Thyroid gland (tissue), 4 donors: ENCODE data around the gene DSEL. TPM values are rescaled to one million over a fixed set of nuclear protein-coding genes. Genes with fewer than 3 reads are reported as not detected.

Source experiments
- DNase-seq, 2 donors: peaks; one replicate each; pipeline ENCODE4 v3.0.0-alpha.2; 2019
- H3K27ac ChIP-seq, 3 donors: fragments of 200-600 bp; sonication (generic); 1 replicate in 2 of 3; 2 replicates in 1 of 3; pipeline ENCODE4 v1.5.1; 2016 to 2019; ENCODE audit warnings: mild to moderate bottlenecking in 1 of 3, moderate library complexity in 1 of 3
- H3K27me3 ChIP-seq: fragments of 200-600 bp; sonication (generic); one replicate; pipeline ENCODE4 v1.5.1; 2019
- H3K36me3 ChIP-seq, 2 donors: fragments of 200-600 bp; sonication (generic); one replicate each; pipeline ENCODE4 v1.5.1; 2016 to 2019
- H3K4me1 ChIP-seq, 2 donors: fragments of 200-600 bp; sonication (generic); one replicate each; pipeline ENCODE4 v1.5.1; 2017 to 2019
- H3K4me3 ChIP-seq, 3 donors: fragments of 200-600 bp; sonication (generic); replicated peaks in 1 of 3; 1 replicate in 2 of 3; 2 replicates in 1 of 3; pipeline ENCODE4 v1.5.1; 2016; ENCODE audit warnings: mild to moderate bottlenecking in 1 of 3
- H3K9me3 ChIP-seq: fragments of 200-600 bp; sonication (generic); one replicate; pipeline ENCODE4 v1.5.1; 2017
- POLR2A ChIP-seq, 2 donors: fragments of 450-650 bp; IDR thresholded peaks; one replicate each; pipeline ENCODE4 v1.6.1; 2017; ENCODE audit warnings: antibody characterized with exemption in 2 of 2, mild to moderate bottlenecking in 2 of 2, moderate library complexity in 1 of 2
- whole genome bisulfite sequencing, 2 donors: methylation state at CpG; one replicate each; pipeline ENCODE4 v1.1.5; 2017; 5-methylcytosine and 5-hydroxymethylcytosine counted together
- intact Hi-C: fragments of 100-400 bp; cut with DNase I; formaldehyde crosslinking; loops from one replicate; pipeline ENCODE4 v1.15.1; 2023
- total RNA-seq, 4 donors: library from RNA; depleted of rRNA; stranded (reverse); fragments of >200 nt; gene quantifications; one replicate each; pipeline ENCODE4 v1.2.3, GENCODE V29; 2016
- TF ChIP-seq, protein P1 (sequence below), 6 experiments: fragments of 200-600 bp in 3 of 6; fragments of 450-650 bp in 3 of 6; sonication (generic) in 3 of 6; IDR thresholded peaks; one replicate each; pipeline ENCODE4 v1.5.1; 2016 to 2019; ENCODE audit warnings: antibody characterized with exemption in 6 of 6, mild to moderate bottlenecking in 2 of 6, inconsistent platforms in 1 of 6, moderate library complexity in 1 of 6

DSEL gene
- total RNA-seq, 4 donors from 2014 or later, result 5.7 to 8.2 (median 7.5) TPM

DNA sequence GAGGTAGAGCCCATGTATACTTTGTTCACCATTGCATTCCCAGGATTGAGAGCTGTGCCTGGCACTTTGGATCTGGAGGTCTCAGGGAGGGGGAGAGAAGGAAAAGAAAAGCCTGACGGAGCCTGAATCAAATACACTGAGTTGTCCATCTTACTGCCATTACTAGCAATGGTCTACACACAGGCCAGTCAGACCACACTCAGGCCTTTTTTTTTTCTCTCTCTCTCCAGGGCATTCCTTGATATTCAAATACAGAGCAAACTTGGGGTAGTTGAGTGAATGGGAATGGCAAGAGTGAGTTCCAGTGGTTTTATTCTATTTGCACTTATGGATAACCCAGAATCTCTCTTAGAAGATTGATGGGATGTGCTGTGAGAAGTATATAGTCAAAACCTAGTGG lies 11.8 kb downstream of the DSEL start:
- Histone ChIP-seq H3K4me3 (no peak overlapping the region), H3K27me3 (no peaks in the 10 kb centered on the region), H3K4me1 (no peaks in the 10 kb centered on the region), H3K9me3 (no peaks in the 10 kb centered on the region), H3K36me3 (no peaks in the 10 kb centered on the region), H3K27ac (no peak overlapping the region)
- WGBS, 2 donors, result 85 to 95% methylated on average over 1 of the region's 1 CpG
- TF ChIP-seq, protein P1, sequence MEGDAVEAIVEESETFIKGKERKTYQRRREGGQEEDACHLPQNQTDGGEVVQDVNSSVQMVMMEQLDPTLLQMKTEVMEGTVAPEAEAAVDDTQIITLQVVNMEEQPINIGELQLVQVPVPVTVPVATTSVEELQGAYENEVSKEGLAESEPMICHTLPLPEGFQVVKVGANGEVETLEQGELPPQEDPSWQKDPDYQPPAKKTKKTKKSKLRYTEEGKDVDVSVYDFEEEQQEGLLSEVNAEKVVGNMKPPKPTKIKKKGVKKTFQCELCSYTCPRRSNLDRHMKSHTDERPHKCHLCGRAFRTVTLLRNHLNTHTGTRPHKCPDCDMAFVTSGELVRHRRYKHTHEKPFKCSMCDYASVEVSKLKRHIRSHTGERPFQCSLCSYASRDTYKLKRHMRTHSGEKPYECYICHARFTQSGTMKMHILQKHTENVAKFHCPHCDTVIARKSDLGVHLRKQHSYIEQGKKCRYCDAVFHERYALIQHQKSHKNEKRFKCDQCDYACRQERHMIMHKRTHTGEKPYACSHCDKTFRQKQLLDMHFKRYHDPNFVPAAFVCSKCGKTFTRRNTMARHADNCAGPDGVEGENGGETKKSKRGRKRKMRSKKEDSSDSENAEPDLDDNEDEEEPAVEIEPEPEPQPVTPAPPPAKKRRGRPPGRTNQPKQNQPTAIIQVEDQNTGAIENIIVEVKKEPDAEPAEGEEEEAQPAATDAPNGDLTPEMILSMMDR (IDR thresholded peaks at IDR 0.05), result no peak
- no peak for TF ChIP-seq POLR2A (IDR thresholded peaks at IDR 0.05)
- DNase-seq, result no peak
- intact Hi-C loops, result no loop called here

DNA sequence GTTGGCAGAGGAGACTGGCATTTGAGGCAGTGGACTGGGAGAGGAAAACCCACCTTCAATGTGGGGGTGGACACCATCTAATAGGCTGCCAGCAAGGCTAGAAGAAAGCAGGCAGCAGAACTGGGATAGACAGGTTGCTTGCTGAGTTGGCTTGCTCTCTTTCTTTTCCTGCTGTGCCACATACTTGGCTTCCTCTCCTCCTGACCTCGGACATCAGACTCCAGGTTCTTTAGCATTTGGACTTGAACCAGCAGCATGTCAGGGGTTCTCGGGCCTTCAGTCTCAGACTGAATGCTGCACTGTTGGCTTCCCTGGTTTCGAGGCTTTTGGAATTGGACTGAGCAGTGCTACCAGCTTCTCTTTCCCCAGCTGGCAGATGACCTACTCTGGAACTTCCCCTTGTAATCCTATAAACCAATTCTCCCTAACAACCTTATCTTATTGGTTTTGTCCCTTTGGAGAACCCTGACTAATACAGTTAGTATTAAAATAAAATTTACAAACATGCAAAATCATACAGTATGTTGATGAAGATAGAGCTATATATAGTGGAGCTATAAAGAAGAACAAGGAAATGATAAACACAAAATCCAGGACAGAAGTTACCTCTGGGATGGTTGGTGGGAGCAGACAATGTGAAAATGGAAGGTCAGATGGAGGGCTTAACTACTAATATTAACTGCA lies 15.9 kb downstream of the DSEL start:
- Histone ChIP-seq H3K36me3 (no peaks in the 10 kb centered on the region), H3K4me3 (no peak overlapping the region), H3K27ac (no peak overlapping the region), H3K27me3 (no peaks in the 10 kb centered on the region), H3K4me1 (no peaks in the 10 kb centered on the region), H3K9me3 (no peaks in the 10 kb centered on the region)
- TF ChIP-seq, protein P1 (IDR thresholded peaks at IDR 0.05), result no peak
- no peak for TF ChIP-seq POLR2A (IDR thresholded peaks at IDR 0.05)
- intact Hi-C loops, result no loop called here
- no peak for DNase-seq
- 81 to 92% methylated on average over 3 of the region's 3 CpGs for WGBS, 2 donors

DNA sequence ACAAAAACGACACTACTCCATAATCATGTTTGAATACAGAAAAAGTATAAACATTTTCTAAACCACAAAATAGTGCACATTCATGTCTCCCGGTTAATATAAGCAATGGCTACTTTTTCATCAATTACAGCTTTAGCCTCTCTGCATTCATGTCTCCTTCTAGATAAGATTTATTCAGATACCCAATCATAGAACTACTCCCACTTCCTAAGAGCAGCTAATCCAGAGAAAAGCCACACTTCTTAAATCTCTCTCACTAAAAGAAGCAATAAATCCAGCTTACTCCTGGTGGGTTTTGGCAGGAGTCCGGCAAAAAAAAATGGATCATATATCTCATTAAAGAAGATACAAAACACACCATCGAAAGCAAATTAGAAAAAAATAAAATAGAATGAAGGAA lies 20.1 kb downstream of the DSEL start:
- WGBS, 2 donors, result 80 to 87% methylated on average over 4 of the region's 4 CpGs
- Histone ChIP-seq H3K4me3 (no peak overlapping the region), H3K27me3 (no peaks in the 10 kb centered on the region), H3K9me3 (no peaks in the 10 kb centered on the region), H3K27ac (no peak overlapping the region), H3K4me1 (no peaks in the 10 kb centered on the region), H3K36me3 (no peaks in the 10 kb centered on the region)
- DNase-seq, result no peak
- TF ChIP-seq, protein P1 (IDR thresholded peaks at IDR 0.05), result no peak
- TF ChIP-seq POLR2A (IDR thresholded peaks at IDR 0.05), result no peak
- intact Hi-C loops, result no loop called here

GRCh38 chr18:67486534-67486933 lies 30.0 kb downstream of the DSEL start:
- TF ChIP-seq POLR2A (IDR thresholded peaks at IDR 0.05), result no peak
- TF ChIP-seq, protein P1 (IDR thresholded peaks at IDR 0.05), result no peak
- Histone ChIP-seq H3K27ac (no peak overlapping the region), H3K27me3 (no peaks in the 10 kb centered on the region), H3K9me3 (no peaks in the 10 kb centered on the region), H3K4me3 (no peak overlapping the region), H3K36me3 (no peaks in the 10 kb centered on the region), H3K4me1 (peaks cover 0 to 10% of the 10 kb centered on the region in 2 donors)
- intact Hi-C loops, result no loop called here
- DNase-seq, result no peak

DNA sequence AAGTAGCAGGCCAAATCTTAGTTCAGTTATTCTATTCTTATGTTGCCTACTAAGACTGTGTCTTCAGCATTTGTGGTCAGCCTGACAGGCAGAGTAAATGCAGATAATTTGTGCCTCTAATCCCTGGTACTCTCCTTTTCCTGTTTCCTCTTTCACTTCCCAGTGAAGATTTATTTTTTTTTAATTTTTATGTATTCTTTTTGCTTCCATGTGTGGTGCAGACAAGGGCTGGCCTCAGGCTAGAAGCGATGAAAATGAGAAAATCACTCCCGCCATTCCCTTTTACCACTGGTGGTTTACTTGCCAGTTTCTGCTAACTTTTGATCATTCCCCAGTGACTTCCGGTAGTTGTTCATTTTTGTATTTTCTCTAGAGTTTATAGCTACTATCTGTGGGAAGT lies 30.9 kb downstream of the DSEL start:
- H3K4me3 ChIP-seq, result no peak overlapping the region
- no peaks in the 10 kb centered on the region for H3K27me3 ChIP-seq
- H3K27ac ChIP-seq, result no peak overlapping the region
- intact Hi-C loops, result no loop called here
- 95 to 96% methylated on average over 3 of the region's 3 CpGs for WGBS, 2 donors
- TF ChIP-seq, protein P1 (IDR thresholded peaks at IDR 0.05), result no peak
- no peak for TF ChIP-seq POLR2A (IDR thresholded peaks at IDR 0.05)
- no peak for DNase-seq
- no peaks in the 10 kb centered on the region for H3K36me3 ChIP-seq
- no peaks in the 10 kb centered on the region for H3K9me3 ChIP-seq
- peaks cover 0 to 10% of the 10 kb centered on the region in 2 donors for H3K4me1 ChIP-seq
